Endothelial cell (in vitro differentiated cells): ENCODE data around the gene ADH4. TPM values are rescaled to one million over a fixed set of nuclear protein-coding genes. Genes with fewer than 3 reads are reported as not detected.
"Not testable (repeated sequence)": the region's sequence is repeated elsewhere in the genome, so short reads cannot be mapped to it uniquely, and the experiment has no call there.

Experiments used
- DNase-seq: peaks from one replicate; pipeline ENCODE4 v3.0.0; 2021; ENCODE audit warnings: low spot score
- H3K27ac Mint-ChIP-seq: one replicate; pipeline ENCODE4 v1.8.0; 2021; ENCODE audit warnings: mixed read lengths, inconsistent platforms; ENCODE audit not compliant: unreplicated experiment
- H3K27me3 Mint-ChIP-seq: one replicate; pipeline ENCODE4 v1.8.0; 2021; ENCODE audit warnings: mild to moderate bottlenecking, moderate library complexity, mixed read lengths, inconsistent platforms; ENCODE audit not compliant: unreplicated experiment
- H3K36me3 Mint-ChIP-seq: one replicate; pipeline ENCODE4 v1.8.0; 2021; ENCODE audit warnings: mild to moderate bottlenecking, low read depth, mixed read lengths, inconsistent platforms; ENCODE audit not compliant: unreplicated experiment
- H3K4me1 Mint-ChIP-seq: one replicate; pipeline ENCODE4 v1.8.0; 2021; ENCODE audit warnings: mild to moderate bottlenecking, mixed read lengths, inconsistent platforms; ENCODE audit not compliant: unreplicated experiment
- H3K4me3 Mint-ChIP-seq: one replicate; pipeline ENCODE4 v1.8.0; 2021; ENCODE audit warnings: mild to moderate bottlenecking, mixed read lengths, inconsistent platforms; ENCODE audit not compliant: unreplicated experiment
- H3K9me3 Mint-ChIP-seq: one replicate; pipeline ENCODE4 v1.8.0; 2021; ENCODE audit warnings: mixed read lengths, inconsistent platforms; ENCODE audit not compliant: unreplicated experiment
- total RNA-seq: library from RNA; stranded (reverse); fragmentation: NEBNext Ultra II Directional; extraction: Animal tissue kit (Norgen Biotek cat#: 25700); gene quantifications from one replicate; pipeline ENCODE4 v1.2.1, GENCODE V29; 2021; ENCODE audit not compliant: unreplicated experiment
- TF ChIP-seq, protein P1 (sequence below): fragments of 200-600 bp; sonication (generic); IDR thresholded peaks from one replicate; pipeline ENCODE4 v1.5.0; 2021; ENCODE audit warnings: antibody characterized with exemption; ENCODE audit not compliant: unreplicated experiment

ADH4 gene
- total RNA-seq, 1 donor from 2014 or later: not detected

DNA sequence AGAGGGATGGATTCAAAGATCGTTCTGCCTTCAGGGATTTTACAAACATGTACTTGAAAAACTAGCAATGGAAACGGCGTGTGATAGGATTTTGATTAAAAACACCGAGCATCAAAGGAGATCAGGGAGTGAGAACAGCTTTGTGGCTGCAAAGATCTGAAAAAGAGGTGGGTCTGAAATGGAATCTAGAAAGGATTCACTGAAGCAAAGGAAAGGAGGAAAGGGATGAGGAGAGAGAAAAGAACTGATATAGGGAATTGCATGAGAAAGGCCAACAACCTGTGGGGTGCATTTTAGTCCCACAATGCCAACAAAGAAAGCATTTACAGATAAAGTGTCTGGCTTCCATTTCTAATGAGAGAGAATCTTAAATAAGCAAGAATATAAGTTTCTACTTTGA, 23.1 kb downstream of the ADH4 start:
- H3K4me1 Mint-ChIP-seq: no peaks in the 10 kb centered on the region
- H3K27ac Mint-ChIP-seq: no peak overlapping the region
- TF ChIP-seq, protein P1, sequence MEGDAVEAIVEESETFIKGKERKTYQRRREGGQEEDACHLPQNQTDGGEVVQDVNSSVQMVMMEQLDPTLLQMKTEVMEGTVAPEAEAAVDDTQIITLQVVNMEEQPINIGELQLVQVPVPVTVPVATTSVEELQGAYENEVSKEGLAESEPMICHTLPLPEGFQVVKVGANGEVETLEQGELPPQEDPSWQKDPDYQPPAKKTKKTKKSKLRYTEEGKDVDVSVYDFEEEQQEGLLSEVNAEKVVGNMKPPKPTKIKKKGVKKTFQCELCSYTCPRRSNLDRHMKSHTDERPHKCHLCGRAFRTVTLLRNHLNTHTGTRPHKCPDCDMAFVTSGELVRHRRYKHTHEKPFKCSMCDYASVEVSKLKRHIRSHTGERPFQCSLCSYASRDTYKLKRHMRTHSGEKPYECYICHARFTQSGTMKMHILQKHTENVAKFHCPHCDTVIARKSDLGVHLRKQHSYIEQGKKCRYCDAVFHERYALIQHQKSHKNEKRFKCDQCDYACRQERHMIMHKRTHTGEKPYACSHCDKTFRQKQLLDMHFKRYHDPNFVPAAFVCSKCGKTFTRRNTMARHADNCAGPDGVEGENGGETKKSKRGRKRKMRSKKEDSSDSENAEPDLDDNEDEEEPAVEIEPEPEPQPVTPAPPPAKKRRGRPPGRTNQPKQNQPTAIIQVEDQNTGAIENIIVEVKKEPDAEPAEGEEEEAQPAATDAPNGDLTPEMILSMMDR: no peak
- DNase-seq: no peak
- peaks cover 11% of the 10 kb centered on the region for H3K36me3 Mint-ChIP-seq
- no peaks in the 10 kb centered on the region for H3K9me3 Mint-ChIP-seq
- peaks cover 3% of the 10 kb centered on the region for H3K27me3 Mint-ChIP-seq
- H3K4me3 Mint-ChIP-seq: no peak overlapping the region

DNA sequence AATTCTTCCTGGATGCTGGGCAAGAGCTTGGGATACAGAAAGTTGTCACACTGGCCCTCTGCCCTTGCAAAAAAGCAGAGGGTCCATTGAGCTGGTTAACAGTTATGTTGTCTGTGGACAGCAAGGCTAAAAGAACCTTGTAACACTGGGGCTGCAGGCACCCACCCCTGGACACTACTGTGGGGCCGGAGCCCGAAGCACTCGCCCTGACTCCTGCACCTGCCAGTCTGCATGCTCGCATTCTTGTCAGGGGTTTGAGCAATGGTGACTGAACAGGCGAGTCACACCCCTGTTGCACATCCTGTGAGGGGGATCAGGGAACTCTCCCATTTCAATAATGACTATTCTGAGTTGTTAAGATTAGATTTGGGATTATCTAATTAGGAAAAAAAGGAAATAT, 23.6 kb downstream of the ADH4 start:
- Mint-ChIP-seq H3K27ac (no peak overlapping the region), H3K9me3 (no peaks in the 10 kb centered on the region), H3K27me3 (peaks cover 3% of the 10 kb centered on the region), H3K4me1 (no peaks in the 10 kb centered on the region), H3K4me3 (no peak overlapping the region), H3K36me3 (peaks cover 7% of the 10 kb centered on the region)
- TF ChIP-seq, protein P1: no peak
- no peak for DNase-seq

DNA sequence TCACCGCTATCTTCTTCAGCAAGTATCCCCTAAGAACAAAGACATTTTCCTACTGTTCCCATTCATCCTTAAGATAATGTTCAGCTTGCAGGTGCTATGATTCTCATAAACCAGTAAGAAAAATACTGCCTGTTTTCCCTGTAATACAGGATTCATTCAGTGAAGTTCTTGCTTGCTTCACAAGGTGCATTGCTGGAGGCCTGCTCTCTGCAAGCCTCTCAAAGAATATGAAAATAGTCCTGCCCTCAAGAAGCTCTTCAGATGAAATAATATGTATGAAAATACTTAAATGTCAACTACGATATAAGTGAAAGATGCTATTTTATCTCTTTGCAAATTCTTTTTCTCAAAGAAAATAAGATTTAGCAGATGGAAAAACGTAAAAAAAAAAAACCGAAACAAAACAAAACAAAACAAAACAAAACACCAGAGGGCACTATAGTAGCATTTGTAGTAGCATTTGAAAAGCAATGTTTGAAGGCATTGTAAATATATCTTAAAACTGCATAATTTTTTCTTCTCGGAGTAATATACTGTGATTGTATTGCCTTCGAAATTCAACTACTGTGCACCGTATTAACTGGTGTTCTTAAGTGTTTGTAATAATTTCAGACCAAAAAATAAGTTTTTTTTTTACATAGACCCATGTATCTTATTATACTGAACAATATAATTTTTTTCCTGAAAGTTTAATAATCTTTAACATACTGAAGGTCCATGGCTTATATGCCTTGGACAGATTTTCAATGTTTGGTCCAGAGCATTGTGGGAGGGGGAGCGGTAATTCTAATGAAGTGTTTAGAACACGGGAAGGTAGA, 26.0 kb downstream of the ADH4 start:
- peaks cover 3% of the 10 kb centered on the region for H3K27me3 Mint-ChIP-seq
- H3K4me1 Mint-ChIP-seq: no peaks in the 10 kb centered on the region
- no peak overlapping the region for H3K27ac Mint-ChIP-seq
- H3K9me3 Mint-ChIP-seq: no peaks in the 10 kb centered on the region
- DNase-seq: no peak
- TF ChIP-seq, protein P1: peak; percentile 37
- H3K36me3 Mint-ChIP-seq: peaks cover 4% of the 10 kb centered on the region
- H3K4me3 Mint-ChIP-seq: no peak overlapping the region

DNA sequence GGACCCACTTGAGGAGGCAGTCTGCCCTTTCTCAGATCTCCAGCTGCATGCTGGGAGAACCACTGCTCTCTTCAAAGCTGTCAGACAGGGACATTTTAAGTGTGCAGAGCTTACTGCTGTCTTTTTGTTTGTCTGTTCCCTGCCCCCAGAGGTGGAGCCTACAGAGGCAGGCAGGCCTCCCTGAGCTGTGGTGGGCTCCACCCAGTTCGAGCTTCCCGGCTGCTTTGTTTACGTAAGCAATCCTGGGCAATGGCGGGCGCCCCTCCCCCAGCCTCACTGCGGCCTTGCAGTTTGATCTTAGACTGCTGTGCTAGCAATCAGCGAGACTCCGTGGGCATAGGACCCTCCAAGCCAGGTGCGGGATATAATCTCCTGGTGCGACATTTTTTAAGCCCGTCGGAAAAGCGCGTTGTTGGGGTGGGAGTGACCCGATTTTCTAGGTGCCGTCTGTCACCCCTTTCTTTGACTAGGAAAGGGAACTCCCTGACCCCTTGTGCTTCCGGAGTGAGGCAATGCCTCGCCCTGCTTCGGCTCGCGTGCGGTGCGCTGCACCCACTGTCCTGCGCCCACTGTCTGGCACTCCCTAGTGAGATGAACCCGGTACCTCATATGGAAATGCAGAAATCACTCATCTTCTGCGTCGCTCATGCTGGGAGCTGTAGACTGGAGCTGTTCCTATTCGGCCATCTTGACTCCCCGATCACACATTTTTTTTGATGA, 26.8 kb downstream of the ADH4 start:
- not testable (repeated sequence) for H3K4me1 Mint-ChIP-seq, H3K27me3 Mint-ChIP-seq, H3K9me3 Mint-ChIP-seq, DNase-seq, H3K27ac Mint-ChIP-seq, H3K4me3 Mint-ChIP-seq, H3K36me3 Mint-ChIP-seq

DNA sequence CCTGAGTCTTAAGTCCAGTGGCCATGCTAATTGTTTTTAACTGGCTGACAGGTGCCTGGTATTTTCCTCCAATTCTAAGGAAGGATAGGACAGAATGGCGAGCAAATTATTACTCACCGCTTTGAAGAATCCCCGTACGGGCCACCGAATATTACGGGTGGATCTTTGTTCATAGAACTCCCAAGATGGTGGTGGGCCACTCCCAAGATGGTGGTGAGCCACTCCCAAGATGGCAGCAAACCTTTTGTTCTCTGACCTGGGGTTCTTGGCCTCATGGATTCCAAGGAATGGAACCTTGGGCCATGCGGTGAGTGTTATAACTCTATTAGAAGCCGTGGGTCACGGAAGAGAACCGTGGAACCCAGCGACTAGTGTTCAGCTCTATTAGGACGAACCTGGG, 34.8 kb downstream of the ADH4 start:
- H3K27me3 Mint-ChIP-seq, H3K27ac Mint-ChIP-seq, DNase-seq, H3K9me3 Mint-ChIP-seq, H3K4me3 Mint-ChIP-seq, H3K4me1 Mint-ChIP-seq, H3K36me3 Mint-ChIP-seq: not testable (repeated sequence)

DNA sequence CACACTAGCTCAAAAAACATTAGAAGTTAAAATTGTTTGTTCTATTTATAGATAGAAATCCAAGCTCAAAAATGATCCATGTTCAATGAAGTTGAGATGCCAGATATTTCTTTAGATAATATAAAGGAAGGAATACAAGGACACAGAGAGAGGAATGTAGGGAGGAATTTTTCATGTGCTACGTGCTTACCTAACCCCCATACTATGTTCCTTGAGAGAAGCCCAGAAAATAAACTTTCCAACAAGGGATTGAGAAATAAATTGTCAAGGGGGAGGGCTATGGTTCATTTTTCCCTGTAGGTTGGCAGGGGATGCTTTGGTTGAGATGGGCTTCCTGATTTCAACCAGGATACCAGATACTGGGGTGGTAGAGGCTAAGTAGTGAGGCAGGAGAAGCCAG, 39.9 kb downstream of the ADH4 start:
- peak overlapping the region; percentile 9 for H3K27ac Mint-ChIP-seq
- TF ChIP-seq, protein P1: no peak

More for the DNA sequence above, 39.9 kb downstream of the ADH4 start:
- peaks cover 4% of the 10 kb centered on the region for H3K4me1 Mint-ChIP-seq
- H3K9me3 Mint-ChIP-seq: peaks cover 3% of the 10 kb centered on the region
- H3K36me3 Mint-ChIP-seq: no peaks in the 10 kb centered on the region
- no peak for DNase-seq
- peaks cover 5% of the 10 kb centered on the region for H3K27me3 Mint-ChIP-seq
- H3K4me3 Mint-ChIP-seq: no peak overlapping the region
